IPS-20b (cell line): Measurements from ENCODE around the gene EDEM2.
A peak's percentile ranks its signal among the peaks of the same experiment; 100 is the strongest.
"Not testable (repeated sequence)": the region's sequence is repeated elsewhere in the genome, so short reads cannot be mapped to it uniquely, and the experiment has no call there.

Experiments
- H3K27ac ChIP-seq: one replicate; pipeline ENCODE4 v1.5.1; 2013; ENCODE audit warnings: low read length
- H3K27me3 ChIP-seq: 2 replicates; pipeline ENCODE4 v1.6.1; 2013; ENCODE audit warnings: mild to moderate bottlenecking, low read length, inconsistent platforms; ENCODE audit not compliant: insufficient read depth
- H3K36me3 ChIP-seq: 2 replicates; pipeline ENCODE4 v1.6.1; 2013; ENCODE audit warnings: low read depth, mild to moderate bottlenecking, inconsistent platforms, low read length, moderate library complexity; ENCODE audit not compliant: insufficient read depth
- H3K4me1 ChIP-seq: 2 replicates; pipeline ENCODE4 v1.6.1; 2013; ENCODE audit warnings: mild to moderate bottlenecking, control low read depth, inconsistent platforms, low read length, moderate library complexity; ENCODE audit not compliant: insufficient read depth
- H3K4me3 ChIP-seq: 2 replicates; pipeline ENCODE4 v1.5.1; 2013; ENCODE audit warnings: mild to moderate bottlenecking, low read length, inconsistent platforms
- H3K9ac ChIP-seq: 2 replicates; pipeline ENCODE4 v1.6.1; 2013; ENCODE audit warnings: low read depth, mild to moderate bottlenecking, inconsistent platforms, low read length, moderate library complexity
- H3K9me3 ChIP-seq: 2 replicates; pipeline ENCODE4 v1.6.1; 2013; ENCODE audit warnings: mild to moderate bottlenecking, low read depth, low read length, inconsistent platforms; ENCODE audit not compliant: insufficient read depth

EDEM2 gene

GRCh38 chr20:35180266-35180665, 33.1 kb upstream of the EDEM2 start:
- Histone ChIP-seq H3K9ac (no peak overlapping the region), H3K4me1 (no peaks in the 10 kb centered on the region), H3K4me3 (no peak overlapping the region), H3K36me3 (no peaks in the 10 kb centered on the region), H3K27ac (no peak overlapping the region), H3K27me3 (no peaks in the 10 kb centered on the region), H3K9me3 (no peaks in the 10 kb centered on the region)

DNA sequence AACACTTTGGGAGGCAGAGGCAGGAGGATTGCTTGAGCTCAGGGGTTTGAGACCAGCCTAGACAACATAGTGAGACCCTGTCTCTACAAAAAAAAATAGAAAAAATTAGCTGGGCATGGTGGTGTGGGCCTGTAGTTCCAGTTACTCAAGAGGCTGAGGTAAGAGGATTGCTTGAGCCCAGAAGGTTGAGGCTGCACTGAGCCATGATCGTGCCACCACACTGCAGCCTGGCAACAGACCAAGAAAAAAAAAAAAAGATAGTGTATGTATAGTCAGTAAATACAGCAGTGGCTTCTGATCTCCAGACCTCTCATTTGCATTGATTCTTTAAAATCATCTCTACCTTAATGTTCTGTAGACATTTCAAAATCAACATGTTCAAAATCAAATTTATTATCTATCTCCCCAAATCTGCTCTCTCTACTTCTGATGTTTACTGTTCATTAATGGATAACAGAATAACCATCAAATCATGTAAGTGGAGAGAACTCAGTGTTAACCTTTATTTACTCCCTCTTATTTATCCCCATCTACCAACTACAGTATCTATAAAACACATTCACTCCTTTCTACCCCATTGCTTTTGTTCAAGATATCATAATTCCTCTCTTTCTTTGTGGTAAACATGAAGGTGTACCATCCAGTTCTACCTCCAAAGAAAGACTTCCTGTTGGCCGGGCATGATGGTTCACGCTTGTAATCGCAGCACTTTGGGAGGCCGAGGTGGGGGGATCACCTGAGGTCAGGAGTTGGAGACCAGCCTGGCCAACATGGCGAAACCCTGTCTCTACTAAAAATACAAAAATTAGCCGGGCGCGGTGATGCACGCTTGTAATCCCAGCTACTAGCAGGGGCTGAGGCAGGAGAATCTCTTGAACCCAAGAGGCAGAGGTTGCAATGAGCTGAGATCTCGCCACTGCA, 32.4 kb upstream of the EDEM2 start:
- Histone ChIP-seq H3K4me1 (no peaks in the 10 kb centered on the region), H3K27ac (no peak overlapping the region), H3K36me3 (no peaks in the 10 kb centered on the region), H3K27me3 (peaks cover under 1% of the 10 kb centered on the region; the same call in 1 of the 2 replicates), H3K9ac (no peak overlapping the region), H3K9me3 (no peaks in the 10 kb centered on the region), H3K4me3 (no peak overlapping the region)

DNA sequence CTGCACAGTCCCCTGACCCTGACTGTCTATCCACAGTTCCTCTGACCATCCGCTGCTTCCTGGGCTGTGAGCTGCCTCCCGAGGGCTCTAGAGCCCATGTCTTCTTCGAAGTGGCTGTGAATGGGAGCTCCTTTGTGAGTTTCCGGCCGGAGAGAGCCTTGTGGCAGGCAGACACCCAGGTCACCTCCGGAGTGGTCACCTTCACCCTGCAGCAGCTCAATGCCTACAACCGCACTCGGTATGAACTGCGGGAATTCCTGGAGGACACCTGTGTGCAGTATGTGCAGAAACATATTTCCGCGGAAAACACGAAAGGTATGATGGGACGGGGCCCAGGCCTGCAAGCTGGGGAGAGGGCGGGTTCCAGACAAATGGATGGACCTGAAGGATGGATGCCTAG, 29.0 kb upstream of the EDEM2 start:
- H3K36me3 ChIP-seq = no peaks in the 10 kb centered on the region
- H3K27ac ChIP-seq = no peak overlapping the region
- H3K9me3 ChIP-seq = no peaks in the 10 kb centered on the region
- H3K4me1 ChIP-seq = peaks cover 5% of the 10 kb centered on the region; the same call in 1 of the 2 replicates
- peaks cover 19% of the 10 kb centered on the region; the same call in 1 of the 2 replicates for H3K27me3 ChIP-seq
- no peak overlapping the region for H3K9ac ChIP-seq
- H3K4me3 ChIP-seq = no peak overlapping the region

DNA sequence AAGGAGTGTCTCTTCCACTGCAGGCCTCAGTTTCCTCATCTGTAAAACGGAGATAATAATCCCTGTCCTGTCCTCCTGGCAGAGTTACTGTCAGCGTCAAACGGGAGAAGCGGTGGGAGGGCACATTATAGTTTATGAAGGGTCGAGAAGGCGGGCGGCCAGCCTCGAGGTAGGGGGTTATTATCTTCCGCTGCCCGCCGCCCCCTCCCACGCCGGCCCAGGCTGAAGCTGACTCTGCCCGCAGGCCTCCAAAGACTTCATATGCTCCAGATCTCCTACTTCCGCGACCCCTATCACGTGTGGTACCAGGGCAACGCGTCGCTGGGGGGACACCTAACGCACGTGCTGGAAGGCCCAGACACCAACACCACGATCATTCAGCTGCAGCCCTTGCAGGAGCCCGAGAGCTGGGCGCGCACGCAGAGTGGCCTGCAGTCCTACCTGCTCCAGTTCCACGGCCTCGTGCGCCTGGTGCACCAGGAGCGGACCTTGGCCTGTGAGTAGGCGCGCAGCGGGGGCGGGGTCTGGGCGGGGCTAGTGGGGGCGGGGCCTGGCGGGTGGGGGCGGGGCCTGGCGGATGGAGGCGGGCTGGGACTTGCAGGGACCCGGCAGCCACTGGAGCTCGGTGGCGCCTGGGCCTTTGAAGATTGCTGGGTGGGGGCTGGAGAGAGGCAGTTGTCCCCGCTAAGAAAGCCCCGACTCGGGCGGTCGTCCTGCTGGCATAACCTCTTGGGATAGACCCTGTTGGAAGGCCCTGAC, 27.5 kb upstream of the EDEM2 start:
- Histone ChIP-seq H3K27me3 (peaks cover 19% of the 10 kb centered on the region; the same call in 1 of the 2 replicates), H3K9me3 (no peaks in the 10 kb centered on the region), H3K36me3 (no peaks in the 10 kb centered on the region), H3K4me3 (no peak overlapping the region), H3K27ac (no peak overlapping the region), H3K9ac (no peak overlapping the region), H3K4me1 (peaks cover 6% of the 10 kb centered on the region; the same call in 1 of the 2 replicates)

DNA sequence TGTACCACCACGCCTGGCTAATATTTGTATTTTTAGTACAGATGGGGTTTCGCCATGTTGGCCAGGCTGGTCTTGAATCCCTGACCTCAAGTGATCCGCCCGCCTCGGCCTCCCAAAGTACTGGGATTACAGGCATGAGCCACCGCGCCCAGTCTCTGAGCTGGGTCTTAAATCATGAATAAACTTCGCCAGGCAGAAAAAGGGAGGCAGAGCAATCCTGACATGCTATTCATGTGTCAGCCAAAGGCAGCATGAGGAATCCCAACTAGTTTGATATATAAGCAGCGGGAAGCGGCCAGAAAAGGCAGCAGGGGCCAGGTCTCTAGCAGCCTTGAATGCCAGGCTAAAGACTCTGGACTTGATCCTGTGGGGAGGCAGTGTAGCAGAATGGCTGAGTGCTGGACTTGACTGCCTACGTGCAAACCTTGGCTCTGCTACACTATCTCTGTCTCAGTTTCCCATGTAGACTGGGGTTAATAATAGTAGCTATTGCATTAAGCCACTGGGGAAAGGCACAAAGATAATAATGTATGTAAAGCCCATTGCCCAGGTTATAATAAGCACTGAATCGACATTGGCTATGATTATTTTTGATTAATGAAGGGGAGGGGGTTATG, 26.5 kb upstream of the EDEM2 start:
- Histone ChIP-seq H3K4me3 (no peak overlapping the region), H3K27me3 (peaks cover 19% of the 10 kb centered on the region; the same call in 1 of the 2 replicates), H3K9ac (no peak overlapping the region), H3K27ac (no peak overlapping the region), H3K9me3 (no peaks in the 10 kb centered on the region), H3K4me1 (peaks cover 6% of the 10 kb centered on the region; the same call in 1 of the 2 replicates), H3K36me3 (no peaks in the 10 kb centered on the region)

GRCh38 chr20:35172434-35172806, 25.3 kb upstream of the EDEM2 start:
- peaks cover 6% of the 10 kb centered on the region; the same call in 1 of the 2 replicates for H3K4me1 ChIP-seq
- H3K36me3 ChIP-seq = no peaks in the 10 kb centered on the region
- no peak overlapping the region for H3K27ac ChIP-seq
- H3K4me3 ChIP-seq = peak overlapping the region; percentile 61
- peaks cover 19% of the 10 kb centered on the region; the same call in 1 of the 2 replicates for H3K27me3 ChIP-seq
- H3K9me3 ChIP-seq = no peaks in the 10 kb centered on the region
- H3K9ac ChIP-seq = peak overlapping the region; percentile 42; the same call in 1 of the 2 replicates

DNA sequence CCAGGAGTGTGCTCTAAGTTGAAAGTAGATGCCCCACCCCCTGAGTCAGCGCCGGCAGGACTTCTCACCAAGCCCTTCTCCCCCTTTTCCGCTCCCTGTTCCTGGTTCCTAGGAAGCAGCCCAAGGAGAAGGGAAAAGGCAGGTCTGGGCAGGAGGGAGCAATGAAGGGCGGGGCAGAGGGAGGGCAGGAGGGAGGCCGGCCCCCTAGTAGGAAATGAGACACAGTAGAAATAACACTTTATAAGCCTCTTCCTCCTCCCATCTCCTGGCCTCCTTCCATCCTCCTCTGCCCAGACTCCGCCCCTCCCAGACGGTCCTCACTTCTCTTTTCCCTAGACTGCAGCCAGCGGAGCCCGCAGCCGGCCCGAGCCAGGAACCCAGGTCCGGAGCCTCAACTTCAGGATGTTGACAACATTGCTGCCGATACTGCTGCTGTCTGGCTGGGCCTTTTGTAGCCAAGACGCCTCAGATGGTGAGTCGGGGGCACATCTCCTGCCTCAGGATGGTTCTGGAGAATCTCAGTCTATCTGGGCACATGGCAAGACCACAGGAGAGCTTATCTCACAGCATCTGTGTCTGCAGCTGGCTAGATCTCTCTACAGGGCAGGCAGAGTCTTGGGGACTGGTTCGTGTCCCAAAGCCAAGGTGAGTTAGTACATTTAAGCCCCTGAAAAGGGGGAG, 24.8 kb upstream of the EDEM2 start, which contains the start of gene PROCR:
Gene PROCR (plus strand): TSS at position 320 of the 681 bp plus-strand sequence. CDS start 83 bp downstream, at position 403.
- Histone ChIP-seq H3K9ac (peak within 1 kb of the TSS; percentile 42; the same call in 1 of the 2 replicates), H3K4me3 (peak within 1 kb of the TSS; percentile 61), H3K27ac (no peak within 1 kb of the TSS), H3K9me3 (no peaks in the 10 kb centered on the region), H3K4me1 (peaks cover 6% of the 10 kb centered on the region; the same call in 1 of the 2 replicates), H3K36me3 (no peaks in the 10 kb centered on the region), H3K27me3 (peaks cover 19% of the 10 kb centered on the region; the same call in 1 of the 2 replicates)

GRCh38 chr20:35171438-35171752, 24.3 kb upstream of the EDEM2 start:
- no peaks in the 10 kb centered on the region for H3K36me3 ChIP-seq
- no peak overlapping the region for H3K9ac ChIP-seq
- H3K27me3 ChIP-seq = peaks cover 19% of the 10 kb centered on the region; the same call in 1 of the 2 replicates
- no peaks in the 10 kb centered on the region for H3K9me3 ChIP-seq
- H3K4me3 ChIP-seq = peak overlapping the region; percentile 61; the same call in 1 of the 2 replicates
- no peak overlapping the region for H3K27ac ChIP-seq
- peaks cover 9% of the 10 kb centered on the region; the same call in 1 of the 2 replicates for H3K4me1 ChIP-seq

- not testable (repeated sequence) for H3K36me3 ChIP-seq, H3K9me3 ChIP-seq
- peaks cover 11% of the 10 kb centered on the region; the same call in 1 of the 2 replicates for H3K27me3 ChIP-seq
These were observed 21.7 kb upstream of the EDEM2 start for GRCh38 chr20:35168701-35169409.

GRCh38 chr20:35167787-35168186, 20.7 kb upstream of the EDEM2 start:
- Histone ChIP-seq H3K9me3 (no peaks in the 10 kb centered on the region), H3K4me1 (peaks cover 14% of the 10 kb centered on the region; the same call in 1 of the 2 replicates), H3K27ac (no peak overlapping the region)

More at GRCh38 chr20:35168701-35169409, 21.7 kb upstream of the EDEM2 start:
- peaks cover 14% of the 10 kb centered on the region; the same call in 1 of the 2 replicates for H3K4me1 ChIP-seq
- not testable (repeated sequence) for H3K4me3 ChIP-seq, H3K27ac ChIP-seq, H3K9ac ChIP-seq

More at GRCh38 chr20:35167787-35168186, 20.7 kb upstream of the EDEM2 start:
- Histone ChIP-seq H3K27me3 (peaks cover 8% of the 10 kb centered on the region; the same call in 1 of the 2 replicates), H3K9ac (no peak overlapping the region), H3K36me3 (no peaks in the 10 kb centered on the region), H3K4me3 (no peak overlapping the region)
